GDM1 (cell line): ENCODE results near the gene LGR6.
"Not testable (repeated sequence)": the region's sequence is repeated elsewhere in the genome, so short reads cannot be mapped to it uniquely, and the experiment has no call there.

ENCODE experiments used
- DNase-seq: peaks from one replicate; lab custom pipeline; 2025; lab: John Stamatoyannopoulos, UW

The LGR6 gene

DNA sequence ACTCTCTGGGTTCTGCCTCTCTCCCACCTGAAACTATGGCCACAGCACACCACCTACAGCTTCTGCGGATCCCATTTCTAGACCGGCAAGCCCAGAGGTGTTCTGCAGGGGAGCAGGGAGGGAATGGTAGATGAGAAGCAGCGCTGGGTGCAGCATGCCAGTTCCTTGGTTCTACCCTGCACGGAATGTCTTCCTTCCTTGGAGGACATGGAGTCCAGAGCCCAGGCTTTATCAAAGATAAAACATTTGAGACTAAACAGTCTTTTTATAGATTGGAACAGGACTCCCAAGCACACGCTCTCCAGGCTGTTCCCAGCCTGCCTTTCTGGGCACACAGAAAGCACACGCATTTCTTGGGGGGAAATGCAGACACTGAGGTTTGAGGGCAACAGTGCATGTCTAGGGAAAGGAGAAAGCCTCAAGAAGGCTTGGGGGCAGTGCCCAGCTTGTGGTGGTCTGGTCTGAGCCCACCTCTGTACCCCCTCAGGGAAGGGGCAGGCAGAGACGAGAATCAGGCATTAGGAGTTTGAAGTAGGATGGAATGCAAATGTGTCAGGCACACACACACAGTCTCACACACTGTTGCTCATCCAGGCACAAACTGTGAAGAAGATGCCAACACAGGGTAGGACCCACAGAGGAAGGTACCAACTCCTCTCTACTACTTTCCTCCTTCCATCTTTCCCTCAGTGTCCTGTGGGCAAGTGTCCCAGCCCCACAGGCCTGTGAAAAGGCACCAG is 29.7 kb downstream of the LGR6 start:
- no peak for DNase-seq

- DNase-seq = no peak
These were observed 30.9 kb downstream of the LGR6 start for GRCh38 chr1:202224453-202224852.

- no peak for DNase-seq
These were observed 31.5 kb downstream of the LGR6 start for GRCh38 chr1:202225131-202225530.

DNA sequence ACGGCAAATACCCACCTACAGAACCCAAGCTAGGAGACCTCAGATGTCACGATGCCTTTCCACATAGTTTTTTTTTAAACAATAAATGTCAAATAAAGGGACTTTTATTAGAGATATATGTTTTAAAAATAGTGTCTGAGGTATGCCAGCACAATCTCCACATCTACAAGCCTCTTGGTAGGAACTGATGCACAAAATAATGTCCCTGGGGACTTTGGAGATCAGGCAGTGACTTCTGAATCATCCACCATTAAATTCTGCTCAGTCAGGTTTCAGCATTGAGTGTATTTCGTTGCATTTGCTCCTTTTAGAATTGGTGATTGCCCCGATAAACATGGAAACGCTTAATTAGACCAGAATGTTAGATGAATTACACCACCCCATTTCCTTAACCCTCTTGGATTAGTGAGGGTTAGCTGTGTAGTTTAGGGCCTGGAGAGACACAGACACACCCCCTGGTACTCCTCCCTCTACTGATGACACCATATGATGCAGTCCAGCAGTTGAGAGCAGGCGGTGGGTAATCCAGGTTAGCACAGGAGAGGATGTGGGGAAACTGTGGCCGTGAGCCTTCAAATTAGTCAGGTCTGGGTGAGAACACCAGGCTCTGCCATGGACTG is 33.6 kb downstream of the LGR6 start:
- no peak for DNase-seq

- no peak for DNase-seq
These were observed 34.4 kb downstream of the LGR6 start for GRCh38 chr1:202227997-202228401.

DNA sequence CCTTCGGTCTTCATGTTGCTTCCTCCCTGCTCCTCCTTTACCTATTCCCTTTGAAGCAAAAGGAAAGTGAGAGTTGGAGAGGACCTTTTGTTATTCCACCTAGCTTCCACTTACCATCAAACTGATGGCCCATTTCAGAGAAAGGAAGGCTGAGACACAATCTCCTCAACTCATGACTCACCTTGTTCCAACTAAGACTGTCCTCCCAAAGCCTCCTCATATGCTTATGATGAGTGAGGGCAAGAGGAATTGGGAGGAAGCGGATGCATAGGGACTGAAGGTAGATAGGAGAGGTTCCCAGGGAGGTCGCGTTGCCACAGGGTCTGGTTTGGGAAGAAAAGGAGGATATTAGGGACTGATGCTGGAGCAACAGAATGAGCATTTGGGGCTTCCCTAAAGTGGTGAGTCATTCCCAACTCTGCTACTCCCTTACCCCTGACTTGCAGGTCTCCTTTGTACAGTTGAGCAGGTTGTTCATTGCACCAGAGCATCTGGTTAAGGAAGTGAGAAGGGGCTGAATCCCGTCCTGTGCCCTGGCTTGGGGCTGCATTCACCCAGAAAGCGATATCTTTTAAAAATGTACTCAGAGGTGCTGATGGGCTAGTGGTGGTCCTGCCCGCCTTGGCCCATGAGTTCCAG is 35.0 kb downstream of the LGR6 start:
- no peak for DNase-seq

- DNase-seq = no peak
These were observed 35.8 kb downstream of the LGR6 start for GRCh38 chr1:202229376-202229775.

- DNase-seq = no peak
These were observed 36.7 kb downstream of the LGR6 start for GRCh38 chr1:202230061-202230938.

DNA sequence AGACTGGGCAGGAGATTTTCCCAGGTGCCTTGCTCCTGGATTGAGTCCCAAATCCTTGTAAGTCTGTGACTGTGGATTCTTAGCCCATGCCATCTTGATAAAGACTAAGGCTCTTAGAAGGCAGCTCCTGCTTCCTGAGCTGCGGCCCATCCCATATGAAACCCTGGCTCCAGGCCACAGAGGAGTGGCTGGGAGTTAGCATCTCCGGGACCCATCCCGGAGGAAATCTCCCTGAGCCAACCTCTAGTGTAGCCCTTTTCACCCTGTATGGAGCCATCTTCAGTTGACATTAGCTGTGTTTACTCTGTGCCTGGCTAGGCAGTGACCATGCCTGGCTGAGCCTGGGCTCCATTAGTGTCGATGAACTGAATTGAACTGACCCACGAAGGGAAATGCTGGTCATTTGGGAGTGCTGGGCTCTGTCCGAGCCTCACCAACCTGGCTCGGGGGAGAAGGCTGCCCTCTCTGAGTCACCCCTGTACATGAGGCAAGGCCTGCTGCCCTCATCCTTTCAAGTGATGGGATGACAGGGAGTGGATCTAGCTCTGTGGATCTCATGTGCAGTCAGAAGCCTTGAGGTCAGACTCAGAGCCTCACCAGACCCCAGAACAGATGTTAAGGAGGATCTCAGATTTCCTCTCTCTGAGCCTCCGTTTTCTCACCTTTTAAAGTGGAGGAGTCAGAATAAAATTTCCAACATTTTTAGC is 37.5 kb downstream of the LGR6 start:
- no peak for DNase-seq

GRCh38 chr1:202233171-202233570 is 39.6 kb downstream of the LGR6 start:
- no peak for DNase-seq

DNA sequence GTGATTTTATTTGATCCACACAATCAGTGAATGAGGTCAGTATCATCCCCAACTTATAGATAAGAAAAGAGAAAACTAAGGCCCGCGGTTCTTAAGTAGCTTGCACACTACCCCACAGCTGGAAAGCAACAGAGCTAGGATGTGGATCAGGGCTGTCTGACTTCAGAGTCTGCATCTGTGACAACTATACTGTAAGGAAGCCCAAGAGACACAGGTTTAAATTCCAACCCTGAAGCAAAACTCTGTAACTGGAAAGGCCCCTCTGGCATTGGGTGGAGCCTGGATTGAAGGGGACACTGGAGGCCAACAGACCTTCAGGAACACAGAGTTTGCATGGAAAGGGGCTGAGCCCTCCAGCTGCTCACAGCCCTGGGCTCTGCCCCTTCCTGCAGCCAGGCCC is 40.2 kb downstream of the LGR6 start:
- no peak for DNase-seq

- no peak for DNase-seq
These were observed 40.9 kb downstream of the LGR6 start for GRCh38 chr1:202234331-202235002.

- DNase-seq = no peak
These were observed 41.5 kb downstream of the LGR6 start for GRCh38 chr1:202235003-202235660.

GRCh38 chr1:202235856-202236837 is 42.5 kb downstream of the LGR6 start:
- DNase-seq = peak; percentile 48

DNA sequence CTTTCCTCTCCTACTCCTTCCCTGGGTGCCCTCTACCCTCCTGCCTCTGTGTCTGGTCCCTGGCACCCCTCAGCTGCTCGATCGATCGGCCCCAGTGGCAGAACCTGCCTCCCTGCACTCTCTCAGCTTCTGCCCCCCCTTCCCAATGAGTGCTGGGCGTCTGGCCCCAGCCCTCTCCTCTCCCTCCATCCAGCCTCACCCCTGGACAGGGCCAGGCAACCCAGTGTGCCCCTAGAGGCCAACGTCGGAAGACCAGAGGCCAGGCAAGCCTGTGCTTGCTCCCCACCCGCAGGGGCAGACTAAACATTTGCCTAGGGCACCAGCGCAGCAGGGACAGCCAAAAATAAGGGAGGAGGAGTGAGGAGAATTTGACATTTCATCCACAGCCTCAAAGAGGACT is 43.5 kb downstream of the LGR6 start:
- DNase-seq = peak; percentile 31

GRCh38 chr1:202238914-202239313 is 45.3 kb downstream of the LGR6 start:
- DNase-seq = no peak

DNA sequence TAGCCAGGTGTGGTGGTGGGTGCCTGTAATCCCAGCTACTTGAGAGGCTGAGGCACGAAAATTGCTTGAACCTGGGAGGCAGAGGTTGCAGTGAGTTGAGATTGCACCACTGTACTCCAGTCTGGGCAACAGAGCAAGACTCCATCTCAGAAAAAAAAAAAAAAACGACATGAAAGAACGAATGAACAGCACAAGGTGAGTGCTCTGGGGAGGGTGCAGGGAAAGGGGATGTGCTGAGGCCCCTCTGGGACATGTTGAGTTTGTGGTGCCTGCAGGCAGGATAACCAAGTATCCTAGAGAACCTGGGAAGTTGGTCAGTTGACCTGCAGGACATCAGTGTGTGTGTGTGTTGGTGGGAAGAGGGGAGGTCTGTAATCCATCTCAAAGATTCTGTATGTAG is 46.6 kb downstream of the LGR6 start:
- not testable (repeated sequence) for DNase-seq

GRCh38 chr1:202240956-202241355 is 47.4 kb downstream of the LGR6 start:
- no peak for DNase-seq

- DNase-seq = no peak
These were observed 47.9 kb downstream of the LGR6 start for GRCh38 chr1:202241376-202242079.
